PC-9 (cell line): Measurements from ENCODE around the gene PCED1B.

Source experiments
- EZH2 ChIP-seq: fragments of 200-600 bp; sonication (generic); IDR thresholded peaks from 2 replicates; pipeline ENCODE4 v1.8.0; 2017; ENCODE audit warnings: antibody characterized with exemption, low read depth
- TF ChIP-seq, protein P1 (sequence below): fragments of 200-600 bp; sonication (generic); conservative IDR thresholded peaks from 2 replicates; pipeline ENCODE4 v1.6.1; 2017; ENCODE audit warnings: mixed run types, antibody characterized with exemption, mild to moderate bottlenecking, moderate library complexity

DNA sequence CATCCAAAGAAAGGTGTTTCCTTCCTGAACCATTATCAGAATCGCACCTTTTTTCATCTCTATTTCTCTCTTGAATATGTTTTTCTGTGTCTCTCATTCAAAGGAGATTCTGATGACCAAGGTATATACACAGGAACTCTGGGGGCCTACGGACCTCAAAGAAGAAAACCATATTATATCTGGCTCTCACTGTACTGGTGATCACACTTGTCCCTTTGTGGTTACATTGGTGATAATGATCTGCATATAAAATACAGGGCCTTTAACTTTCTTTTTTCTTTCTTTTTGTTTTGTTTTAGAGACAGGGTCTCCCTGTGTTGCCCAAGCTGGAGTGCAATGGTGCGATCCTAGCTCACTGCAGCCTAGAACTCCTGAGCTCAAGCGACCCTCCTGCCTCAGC lies 185.5 kb downstream of the PCED1B start:
- TF ChIP-seq, protein P1, sequence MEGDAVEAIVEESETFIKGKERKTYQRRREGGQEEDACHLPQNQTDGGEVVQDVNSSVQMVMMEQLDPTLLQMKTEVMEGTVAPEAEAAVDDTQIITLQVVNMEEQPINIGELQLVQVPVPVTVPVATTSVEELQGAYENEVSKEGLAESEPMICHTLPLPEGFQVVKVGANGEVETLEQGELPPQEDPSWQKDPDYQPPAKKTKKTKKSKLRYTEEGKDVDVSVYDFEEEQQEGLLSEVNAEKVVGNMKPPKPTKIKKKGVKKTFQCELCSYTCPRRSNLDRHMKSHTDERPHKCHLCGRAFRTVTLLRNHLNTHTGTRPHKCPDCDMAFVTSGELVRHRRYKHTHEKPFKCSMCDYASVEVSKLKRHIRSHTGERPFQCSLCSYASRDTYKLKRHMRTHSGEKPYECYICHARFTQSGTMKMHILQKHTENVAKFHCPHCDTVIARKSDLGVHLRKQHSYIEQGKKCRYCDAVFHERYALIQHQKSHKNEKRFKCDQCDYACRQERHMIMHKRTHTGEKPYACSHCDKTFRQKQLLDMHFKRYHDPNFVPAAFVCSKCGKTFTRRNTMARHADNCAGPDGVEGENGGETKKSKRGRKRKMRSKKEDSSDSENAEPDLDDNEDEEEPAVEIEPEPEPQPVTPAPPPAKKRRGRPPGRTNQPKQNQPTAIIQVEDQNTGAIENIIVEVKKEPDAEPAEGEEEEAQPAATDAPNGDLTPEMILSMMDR = no peak
- TF ChIP-seq EZH2 = no peak
